Measurements from ENCODE around the gene UBE2B.
"Not testable (repeated sequence)": the region's sequence is repeated elsewhere in the genome, so short reads cannot be mapped to it uniquely, and the experiment has no call there.

Gene UBE2B

DNA sequence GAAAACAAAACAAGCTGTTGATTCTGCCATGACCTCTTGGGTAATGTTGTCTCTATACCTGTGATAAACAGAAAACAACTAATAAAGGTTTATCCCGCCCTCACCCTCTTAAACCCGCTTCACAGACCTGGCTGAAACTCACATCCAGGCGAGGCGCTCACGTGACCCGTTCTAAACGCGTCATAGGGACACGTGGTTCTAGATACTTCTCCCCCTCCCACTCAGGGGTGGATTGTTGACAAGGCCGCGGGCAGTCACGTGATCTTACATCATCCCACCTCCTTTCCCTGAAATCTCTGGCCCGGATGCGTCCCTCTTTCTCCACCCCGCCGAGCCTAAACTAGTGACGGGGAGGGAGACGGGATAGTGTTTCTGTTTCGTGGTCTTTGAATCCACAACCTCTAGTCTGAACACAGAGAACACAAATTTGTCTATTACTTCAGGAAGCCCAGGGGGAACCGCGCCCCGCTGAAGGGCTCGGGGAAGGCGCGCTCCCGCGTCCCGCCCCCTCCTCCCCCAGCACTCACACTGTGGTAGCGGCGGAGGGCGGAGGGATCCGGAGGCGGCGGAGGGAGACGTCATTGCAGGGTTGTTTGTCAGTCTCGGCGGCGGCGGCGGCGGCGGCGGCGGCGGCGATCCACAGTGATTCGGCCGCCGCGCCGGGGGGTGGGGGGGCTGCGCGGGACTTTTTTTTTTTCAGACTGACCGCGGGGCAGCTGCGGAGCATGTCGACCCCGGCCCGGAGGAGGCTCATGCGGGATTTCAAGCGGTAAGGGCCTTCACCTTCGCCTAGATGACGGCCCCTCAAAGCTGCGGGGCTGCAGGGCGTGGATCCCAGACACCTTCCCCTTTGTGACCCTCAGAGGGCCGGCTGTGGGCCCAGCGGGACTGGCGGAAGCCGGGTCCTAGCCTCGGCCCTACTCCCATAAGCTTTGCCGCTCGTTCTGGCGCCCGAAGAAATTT is at the start of gene UBE2B:
Gene UBE2B (plus strand): TSS at position 699 of the 963 bp plus-strand sequence. CDS start 27 bp downstream, at position 726.
- H3K36me3 ChIP-seq (ENCODE audit: insufficient read depth, low read length): peaks cover 20% of the 10 kb centered on the region
- TF ChIP-seq POLR2AphosphoS5 (IDR thresholded peaks at IDR 0.05; ENCODE audit: borderline replicate concordance, low read depth, low read length) (peak; percentile 84), FOXP2 (optimal IDR thresholded peaks at IDR 0.05; ENCODE audit: control extremely low read depth, extremely low read length, insufficient read depth) (peak; percentile 86), EZH2 (IDR thresholded peaks at IDR 0.05) (no peak)
- peak; percentile 99 for DNase-seq (ENCODE audit: low read depth, low spot score)
- H3K9ac ChIP-seq (ENCODE audit: insufficient read length): peak within 1 kb of the TSS; percentile 100
- no peaks in the 10 kb centered on the region for H3K9me3 ChIP-seq (ENCODE audit: low read depth, low read length)
- H3K27ac ChIP-seq: peak within 1 kb of the TSS; percentile 100
- peak within 1 kb of the TSS; percentile 99 for H3K4me3 ChIP-seq

GRCh38 chr5:134327327-134327726 is 44.0 kb upstream of the UBE2B start:
- Histone ChIP-seq H3K9me3 (ENCODE audit: low read depth, low read length) (peaks cover 16% of the 10 kb centered on the region; the same call in 1 of the 2 replicates), H3K4me3 (no peak overlapping the region), H3K36me3 (ENCODE audit: insufficient read depth, low read length) (no peaks in the 10 kb centered on the region), H3K27ac (no peak overlapping the region), H3K9ac (ENCODE audit: insufficient read length) (no peak overlapping the region)
- TF ChIP-seq FOXP2 (optimal IDR thresholded peaks at IDR 0.05; ENCODE audit: control extremely low read depth, extremely low read length, insufficient read depth) (no peak), POLR2AphosphoS5 (IDR thresholded peaks at IDR 0.05; ENCODE audit: borderline replicate concordance, low read depth, low read length) (no peak), EZH2 (IDR thresholded peaks at IDR 0.05) (no peak)
- DNase-seq (ENCODE audit: low read depth, low spot score): no peak

DNA sequence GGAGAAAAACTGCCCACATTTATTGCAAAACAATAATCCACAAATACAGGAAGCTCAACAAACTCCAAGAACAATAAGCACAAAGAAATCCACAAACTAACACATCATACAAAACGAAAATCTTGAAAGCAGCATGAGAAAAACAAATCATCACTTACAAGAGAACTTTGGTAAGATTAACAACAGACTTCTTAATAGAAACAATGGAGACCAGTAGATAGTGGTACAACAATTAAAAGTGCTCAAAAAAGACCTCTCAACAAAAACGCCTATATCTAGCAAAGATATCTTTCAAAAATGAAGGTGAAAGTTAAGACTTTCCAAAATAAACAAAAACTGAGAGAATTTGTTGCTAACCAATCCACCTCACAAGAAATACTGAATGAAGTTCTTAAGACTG is 42.8 kb upstream of the UBE2B start:
- Histone ChIP-seq H3K36me3 (ENCODE audit: insufficient read depth, low read length) (no peaks in the 10 kb centered on the region), H3K9ac (ENCODE audit: insufficient read length) (no peak overlapping the region), H3K9me3 (ENCODE audit: low read depth, low read length) (peaks cover 16% of the 10 kb centered on the region; the same call in 1 of the 2 replicates), H3K4me3 (no peak overlapping the region), H3K27ac (no peak overlapping the region)
- no peak for DNase-seq (ENCODE audit: low read depth, low spot score)
- no peak for TF ChIP-seq EZH2 (IDR thresholded peaks at IDR 0.05)
- no peak for TF ChIP-seq FOXP2 (optimal IDR thresholded peaks at IDR 0.05; ENCODE audit: control extremely low read depth, extremely low read length, insufficient read depth)
- TF ChIP-seq POLR2AphosphoS5 (IDR thresholded peaks at IDR 0.05; ENCODE audit: borderline replicate concordance, low read depth, low read length): no peak

DNA sequence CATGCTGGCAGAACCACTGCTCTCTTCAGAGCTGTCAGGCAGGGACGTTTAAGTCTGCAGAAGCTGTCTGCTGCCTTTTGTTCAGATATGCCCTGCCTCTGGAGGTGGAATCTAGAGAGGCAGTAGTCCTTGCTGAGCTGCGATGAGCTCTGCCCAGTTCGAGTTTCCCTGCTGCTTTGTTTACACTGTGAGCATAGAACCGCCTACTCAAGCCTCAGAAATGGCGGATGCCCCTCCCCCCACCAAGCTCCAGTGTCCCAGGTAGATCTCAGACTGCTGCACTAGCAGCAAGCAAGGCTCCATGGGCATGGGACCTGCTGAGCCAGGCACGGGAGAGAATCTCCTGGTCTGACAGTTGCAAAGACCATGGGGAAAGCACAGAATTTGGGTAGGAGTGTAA is 34.5 kb upstream of the UBE2B start:
- H3K27ac ChIP-seq; H3K9ac ChIP-seq (ENCODE audit: insufficient read length); H3K9me3 ChIP-seq (ENCODE audit: low read depth, low read length); DNase-seq (ENCODE audit: low read depth, low spot score); H3K4me3 ChIP-seq; H3K36me3 ChIP-seq (ENCODE audit: insufficient read depth, low read length): not testable (repeated sequence)

DNA sequence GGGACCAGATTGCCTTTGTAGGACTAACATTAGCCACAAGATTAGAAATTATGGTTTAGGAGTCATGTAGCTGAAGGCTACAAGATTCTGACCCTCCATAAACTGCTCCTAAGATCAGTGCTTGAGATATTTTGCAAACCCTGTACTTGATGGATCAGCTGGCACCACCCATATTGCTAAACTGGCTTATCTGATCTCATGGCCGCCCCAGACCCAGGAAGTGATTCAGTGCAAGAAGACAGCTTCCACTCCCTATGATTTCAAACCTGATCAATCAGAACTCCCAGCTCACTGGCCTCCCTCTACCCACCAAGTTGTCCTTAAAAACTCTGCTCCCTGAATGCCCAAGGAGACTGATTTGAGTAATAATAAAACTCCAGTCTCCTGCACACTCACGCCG is 27.9 kb upstream of the UBE2B start:
- H3K9me3 ChIP-seq (ENCODE audit: low read depth, low read length); H3K36me3 ChIP-seq (ENCODE audit: insufficient read depth, low read length); H3K4me3 ChIP-seq; H3K27ac ChIP-seq; DNase-seq (ENCODE audit: low read depth, low spot score); H3K9ac ChIP-seq (ENCODE audit: insufficient read length): not testable (repeated sequence)

GRCh38 chr5:134345476-134345875 is 25.9 kb upstream of the UBE2B start:
- H3K36me3 ChIP-seq (ENCODE audit: insufficient read depth, low read length); H3K27ac ChIP-seq; DNase-seq (ENCODE audit: low read depth, low spot score); H3K4me3 ChIP-seq; H3K9me3 ChIP-seq (ENCODE audit: low read depth, low read length); H3K9ac ChIP-seq (ENCODE audit: insufficient read length): not testable (repeated sequence)

DNA sequence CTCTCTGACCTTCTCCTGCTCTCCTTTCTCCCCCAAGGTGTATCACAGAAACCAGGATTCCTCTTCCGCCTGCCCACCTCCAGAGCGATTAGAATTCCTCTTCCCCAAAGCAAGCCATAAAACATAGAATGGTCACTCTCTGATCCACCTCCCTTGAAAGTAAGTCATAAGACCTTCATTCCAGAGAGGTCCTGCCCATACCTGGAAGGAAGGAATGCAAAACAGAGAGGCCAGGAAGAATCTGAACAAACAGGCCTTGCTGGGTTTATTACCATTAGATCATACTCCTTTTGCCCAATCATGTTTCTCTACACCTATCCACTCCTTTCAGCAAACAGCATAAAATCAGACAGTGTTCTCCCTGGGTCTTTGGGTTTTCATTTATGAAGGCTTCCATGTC is 25.4 kb upstream of the UBE2B start:
- H3K36me3 ChIP-seq (ENCODE audit: insufficient read depth, low read length): no peaks in the 10 kb centered on the region
- DNase-seq (ENCODE audit: low read depth, low spot score): no peak
- H3K9ac ChIP-seq (ENCODE audit: insufficient read length): no peak overlapping the region
- H3K27ac ChIP-seq: no peak overlapping the region
- TF ChIP-seq POLR2AphosphoS5 (IDR thresholded peaks at IDR 0.05; ENCODE audit: borderline replicate concordance, low read depth, low read length) (no peak), EZH2 (IDR thresholded peaks at IDR 0.05) (no peak)
- H3K9me3 ChIP-seq (ENCODE audit: low read depth, low read length): no peaks in the 10 kb centered on the region
- H3K4me3 ChIP-seq: no peak overlapping the region

- no peak for DNase-seq (ENCODE audit: low read depth, low spot score)
- no peak overlapping the region for H3K27ac ChIP-seq
- no peaks in the 10 kb centered on the region for H3K36me3 ChIP-seq (ENCODE audit: insufficient read depth, low read length)
- no peaks in the 10 kb centered on the region for H3K9me3 ChIP-seq (ENCODE audit: low read depth, low read length)
- no peak overlapping the region for H3K9ac ChIP-seq (ENCODE audit: insufficient read length)
- H3K4me3 ChIP-seq: no peak overlapping the region
- TF ChIP-seq EZH2 (IDR thresholded peaks at IDR 0.05): no peak
- no peak for TF ChIP-seq POLR2AphosphoS5 (IDR thresholded peaks at IDR 0.05; ENCODE audit: borderline replicate concordance, low read depth, low read length)
- no peak for TF ChIP-seq FOXP2 (optimal IDR thresholded peaks at IDR 0.05; ENCODE audit: control extremely low read depth, extremely low read length, insufficient read depth)
These were observed 21.9 kb upstream of the UBE2B start for GRCh38 chr5:134349463-134349862.

DNA sequence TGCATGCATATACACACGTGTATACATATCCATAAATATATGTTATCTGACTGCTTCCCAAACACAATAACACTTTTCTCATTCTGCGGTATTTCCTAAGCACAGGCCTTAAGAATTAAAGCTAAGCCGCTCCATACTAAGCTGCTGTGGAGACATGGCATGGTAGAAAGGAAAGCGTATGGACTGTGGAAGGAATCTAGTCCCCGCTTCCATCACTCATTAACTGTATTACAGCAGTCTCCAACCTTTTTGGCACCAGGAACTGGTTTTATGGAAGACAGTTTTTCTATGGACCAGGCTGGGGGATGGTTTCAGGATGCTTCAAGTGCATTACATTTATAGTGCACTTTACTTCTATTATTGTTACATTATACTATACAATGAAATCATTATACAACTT is 15.7 kb upstream of the UBE2B start:
- Histone ChIP-seq H3K4me3 (no peak overlapping the region), H3K27ac (no peak overlapping the region), H3K9me3 (ENCODE audit: low read depth, low read length) (no peaks in the 10 kb centered on the region), H3K9ac (ENCODE audit: insufficient read length) (no peak overlapping the region), H3K36me3 (ENCODE audit: insufficient read depth, low read length) (no peaks in the 10 kb centered on the region)
- no peak for TF ChIP-seq EZH2 (IDR thresholded peaks at IDR 0.05)
- TF ChIP-seq FOXP2 (optimal IDR thresholded peaks at IDR 0.05; ENCODE audit: control extremely low read depth, extremely low read length, insufficient read depth): no peak
- TF ChIP-seq POLR2AphosphoS5 (IDR thresholded peaks at IDR 0.05; ENCODE audit: borderline replicate concordance, low read depth, low read length): no peak
- DNase-seq (ENCODE audit: low read depth, low spot score): no peak

All from SK-N-MC (cell line).